OCI-LY3 (cell line): ENCODE data around the gene PSMA6.
A peak's percentile ranks its signal among the peaks of the same experiment; 100 is the strongest.

ENCODE experiments used
- H2AFZ ChIP-seq: fragments of 200-600, 300-600 bp; shearing (Covaris generic); 2 replicates; pipeline ENCODE4 v1.6.0; 2014; ENCODE audit warnings: antibody characterized with exemption, low read depth, low read length
- H3K27ac ChIP-seq: fragments of 200-600, 300-600 bp; sonication (generic); 2 replicates; pipeline ENCODE4 v1.5.1; 2014; ENCODE audit warnings: mild to moderate bottlenecking, low read length, moderate library complexity, mixed read lengths
- H3K27me3 ChIP-seq: fragments of 200-600, 300-600 bp; sonication (generic); 2 replicates; pipeline ENCODE4 v1.6.1; 2014; ENCODE audit warnings: low read depth, low read length, mixed read lengths
- H3K36me3 ChIP-seq: fragments of 200-600, 300-600 bp; sonication (generic); replicated peaks from 2 replicates; pipeline ENCODE3; 2014; ENCODE audit warnings: low read depth, low read length, mixed read lengths
- H3K4me1 ChIP-seq: fragments of 300-600, 200-600 bp; sonication (generic); 2 replicates; pipeline ENCODE4 v1.6.1; 2014; ENCODE audit warnings: low read length, mixed read lengths
- H3K4me2 ChIP-seq: fragments of 200-600, 300-600 bp; sonication (generic); 2 replicates; pipeline ENCODE4 v1.6.1; 2014; ENCODE audit warnings: low read length, mixed read lengths
- H3K4me3 ChIP-seq: fragments of 300-600, 200-600 bp; sonication (generic); 2 replicates; pipeline ENCODE4 v1.5.1; 2014; ENCODE audit warnings: antibody characterized with exemption, mild to moderate bottlenecking, low read length, moderate library complexity
- H3K79me2 ChIP-seq: fragments of 300-600, 200-600 bp; shearing (Covaris generic); 2 replicates; pipeline ENCODE4 v1.6.1; 2014; ENCODE audit warnings: mild to moderate bottlenecking, low read length, mixed read lengths
- H3K9ac ChIP-seq: fragments of 300-600, 200-600 bp; shearing (Covaris generic); 2 replicates; pipeline ENCODE4 v1.6.0; 2014; ENCODE audit warnings: mild to moderate bottlenecking, low read length, moderate library complexity
- H3K9me3 ChIP-seq: fragments of 200-600, 300-600 bp; shearing (Covaris generic); 2 replicates; pipeline ENCODE4 v1.6.1; 2014; ENCODE audit warnings: low read length, mixed read lengths; ENCODE audit not compliant: insufficient read depth
- H4K20me1 ChIP-seq: fragments of 200-600, 300-600 bp; sonication (generic); 2 replicates; pipeline ENCODE4 v1.6.1; 2016; ENCODE audit warnings: low read length, mixed read lengths; ENCODE audit not compliant: insufficient read depth
- EZH2phosphoT487 ChIP-seq: fragments of 200-600 bp; shearing (Covaris generic); IDR thresholded peaks from 2 replicates; pipeline ENCODE4 v1.6.1; 2018; ENCODE audit warnings: antibody characterized with exemption, mixed run types, low read depth
- TF ChIP-seq, protein P1 (sequence below): fragments of 200-600, 300-600 bp; sonication (generic); IDR thresholded peaks from 2 replicates; pipeline ENCODE4 v1.5.1; 2014; ENCODE audit warnings: antibody characterized with exemption, low read length, low read depth

The PSMA6 gene

DNA sequence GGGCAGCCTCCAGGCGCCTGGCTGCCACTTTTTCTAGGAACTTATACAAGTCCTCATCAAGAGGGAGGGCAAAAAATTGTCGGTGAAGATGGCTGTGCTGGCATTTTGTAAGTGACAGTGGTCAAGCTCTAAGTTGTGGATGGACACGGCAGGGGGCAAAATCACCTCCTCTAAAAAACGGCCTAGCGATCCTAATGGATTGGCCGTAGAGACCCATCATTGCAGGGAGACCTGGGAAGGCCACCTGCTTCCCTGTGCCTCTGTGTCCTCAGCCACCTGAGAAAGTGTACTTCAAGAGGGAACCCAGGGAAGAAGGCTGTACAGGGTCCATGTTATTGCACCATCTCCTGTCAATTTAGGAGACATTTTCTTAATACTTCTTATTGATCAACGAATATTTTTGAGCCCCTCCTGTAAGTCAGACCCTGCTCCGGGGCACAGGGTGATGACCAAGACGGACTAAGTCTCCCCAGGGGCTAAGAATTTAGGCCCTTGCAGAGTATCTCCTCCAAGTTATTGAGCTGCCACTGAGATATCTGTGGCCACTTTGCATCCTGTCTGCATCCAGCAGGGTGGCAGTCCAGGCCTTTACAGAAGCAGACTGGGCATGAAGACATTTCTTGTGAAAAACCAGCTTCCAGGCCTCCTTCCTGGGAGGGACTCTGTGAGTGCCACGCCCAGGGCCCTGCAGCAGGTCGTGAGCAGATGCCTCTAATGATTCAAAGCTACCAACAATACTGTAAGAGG, 40.5 kb downstream of the PSMA6 start:
- Histone ChIP-seq H3K9ac (peak overlapping the region; percentile 79), H3K27me3 (no peaks in the 10 kb centered on the region), H2AFZ (peak overlapping the region; percentile 37; the same call in 1 of the 2 replicates), H3K27ac (peak overlapping the region; percentile 92), H3K79me2 (no peaks in the 10 kb centered on the region), H3K36me3 (no peaks in the 10 kb centered on the region), H3K9me3 (no peaks in the 10 kb centered on the region), H3K4me1 (peaks cover 44% of the 10 kb centered on the region), H3K4me3 (peak overlapping the region; percentile 63), H4K20me1 (no peaks in the 10 kb centered on the region), H3K4me2 (peak overlapping the region; percentile 86)
- no peak for TF ChIP-seq EZH2phosphoT487
- TF ChIP-seq, protein P1, sequence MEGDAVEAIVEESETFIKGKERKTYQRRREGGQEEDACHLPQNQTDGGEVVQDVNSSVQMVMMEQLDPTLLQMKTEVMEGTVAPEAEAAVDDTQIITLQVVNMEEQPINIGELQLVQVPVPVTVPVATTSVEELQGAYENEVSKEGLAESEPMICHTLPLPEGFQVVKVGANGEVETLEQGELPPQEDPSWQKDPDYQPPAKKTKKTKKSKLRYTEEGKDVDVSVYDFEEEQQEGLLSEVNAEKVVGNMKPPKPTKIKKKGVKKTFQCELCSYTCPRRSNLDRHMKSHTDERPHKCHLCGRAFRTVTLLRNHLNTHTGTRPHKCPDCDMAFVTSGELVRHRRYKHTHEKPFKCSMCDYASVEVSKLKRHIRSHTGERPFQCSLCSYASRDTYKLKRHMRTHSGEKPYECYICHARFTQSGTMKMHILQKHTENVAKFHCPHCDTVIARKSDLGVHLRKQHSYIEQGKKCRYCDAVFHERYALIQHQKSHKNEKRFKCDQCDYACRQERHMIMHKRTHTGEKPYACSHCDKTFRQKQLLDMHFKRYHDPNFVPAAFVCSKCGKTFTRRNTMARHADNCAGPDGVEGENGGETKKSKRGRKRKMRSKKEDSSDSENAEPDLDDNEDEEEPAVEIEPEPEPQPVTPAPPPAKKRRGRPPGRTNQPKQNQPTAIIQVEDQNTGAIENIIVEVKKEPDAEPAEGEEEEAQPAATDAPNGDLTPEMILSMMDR: no peak

DNA sequence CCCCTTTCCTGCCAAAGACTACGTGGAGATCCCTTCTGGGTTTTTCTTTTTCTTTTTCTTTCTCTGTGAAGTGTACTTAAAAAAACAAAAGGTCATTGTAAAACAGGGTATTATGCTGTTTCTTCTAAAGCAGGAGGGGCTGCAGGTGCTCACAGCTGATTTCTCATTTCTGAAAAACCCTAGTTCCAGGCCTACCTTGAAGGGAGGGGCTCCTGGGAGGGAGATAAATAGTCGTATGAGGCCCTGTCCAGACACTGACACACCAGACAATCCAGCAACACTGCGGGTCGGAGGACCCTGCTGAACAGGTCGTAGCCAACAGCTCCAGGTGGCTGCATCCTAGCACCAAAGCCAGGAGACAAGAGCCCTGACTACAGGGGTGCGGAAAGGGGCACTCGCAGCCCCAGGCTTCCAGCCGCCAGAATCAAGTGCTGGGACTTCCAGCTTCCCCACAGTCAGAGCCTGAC, 41.1 kb downstream of the PSMA6 start:
- no peaks in the 10 kb centered on the region for H3K27me3 ChIP-seq
- peak overlapping the region; percentile 79 for H3K9ac ChIP-seq
- H3K4me3 ChIP-seq: peak overlapping the region; percentile 63
- H3K36me3 ChIP-seq: no peaks in the 10 kb centered on the region
- no peaks in the 10 kb centered on the region for H4K20me1 ChIP-seq
- peaks cover 50% of the 10 kb centered on the region for H3K4me1 ChIP-seq
- TF ChIP-seq, protein P1: no peak
- no peak for TF ChIP-seq EZH2phosphoT487
- H3K79me2 ChIP-seq: no peaks in the 10 kb centered on the region
- no peaks in the 10 kb centered on the region for H3K9me3 ChIP-seq
- peak overlapping the region; percentile 37 for H2AFZ ChIP-seq
- peak overlapping the region; percentile 92 for H3K27ac ChIP-seq
- peak overlapping the region; percentile 86 for H3K4me2 ChIP-seq

DNA sequence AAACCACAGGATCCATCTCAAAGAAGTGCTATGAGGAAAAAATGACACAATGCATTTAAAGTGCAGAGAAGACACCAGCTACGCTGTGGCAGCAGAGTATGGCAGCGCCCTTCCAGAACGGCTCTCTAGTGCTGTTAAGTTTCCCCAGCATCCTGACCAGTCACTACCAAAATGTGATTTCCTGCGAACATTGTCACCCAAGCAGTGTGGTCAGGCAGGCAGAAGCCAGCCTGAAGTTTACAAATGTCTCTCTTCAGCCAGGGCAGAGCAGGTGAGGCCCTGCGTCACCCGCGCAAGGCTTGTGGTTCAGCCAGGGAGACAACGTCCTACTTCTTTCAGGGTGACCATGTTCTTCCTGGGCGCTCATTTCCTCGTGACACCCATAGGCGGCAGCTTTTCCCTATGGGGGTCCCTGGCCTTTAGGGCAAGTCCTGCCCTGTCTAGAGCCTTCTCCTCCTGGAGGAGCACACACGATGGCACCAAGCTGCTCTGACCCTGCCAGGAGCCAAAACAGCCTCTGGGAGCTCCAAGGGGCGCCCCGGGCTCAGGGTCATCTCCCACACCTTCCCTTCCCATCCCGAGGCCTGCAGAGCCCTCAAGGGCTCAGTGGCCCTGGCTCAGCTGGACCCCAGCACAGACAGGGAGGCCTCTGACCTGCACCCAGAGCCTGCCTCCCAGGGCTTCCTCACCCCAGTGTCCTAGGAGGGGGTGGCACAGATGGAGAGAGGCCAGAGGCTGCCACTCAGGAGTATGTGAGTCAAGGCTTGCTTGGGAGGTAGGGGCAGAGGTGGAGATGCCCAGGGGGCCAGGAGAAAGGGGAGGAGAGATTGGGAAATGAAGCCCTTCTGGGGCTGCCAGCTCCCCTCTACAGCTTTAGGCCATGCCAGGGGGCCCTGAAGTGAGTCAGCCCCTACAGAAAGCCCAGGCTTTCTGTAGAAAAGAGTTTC, 41.9 kb downstream of the PSMA6 start:
- Histone ChIP-seq H3K36me3 (no peaks in the 10 kb centered on the region), H3K79me2 (no peaks in the 10 kb centered on the region), H3K9me3 (no peaks in the 10 kb centered on the region), H3K27ac (peak overlapping the region; percentile 92), H3K9ac (peak overlapping the region; percentile 79), H3K4me3 (peak overlapping the region; percentile 63), H3K27me3 (no peaks in the 10 kb centered on the region), H2AFZ (peak overlapping the region; percentile 37; the same call in 1 of the 2 replicates), H3K4me2 (peak overlapping the region; percentile 86), H4K20me1 (no peaks in the 10 kb centered on the region), H3K4me1 (peaks cover 55% of the 10 kb centered on the region)
- TF ChIP-seq EZH2phosphoT487: no peak
- TF ChIP-seq, protein P1: peak; percentile 47
